ENCODE results near the gene EIF2S3.

EIF2S3 gene

GRCh38 chrX:24097741-24098260, 43.0 kb downstream of the EIF2S3 start:
- DNase-seq (ENCODE audit: low spot score), result no peak
- no peak for TF ChIP-seq CTCF (IDR thresholded peaks at IDR 0.05; ENCODE audit: extremely low read depth, insufficient read depth, missing control alignments)
- in situ Hi-C loops (cut with MboI; ENCODE audit: low pct_unique_long_range_greater_than_20kb, low sequenced_read_pairs, unreplicated experiment), result loop anchor here (25.0 kb wide), 1 partner anchor 140 kb away; no protein-coding TSS in a partner anchor

GRCh38 chrX:24098932-24099331, 44.2 kb downstream of the EIF2S3 start:
- in situ Hi-C loops (cut with MboI; ENCODE audit: low pct_unique_long_range_greater_than_20kb, low sequenced_read_pairs, unreplicated experiment), result loop anchor here (25.0 kb wide), 1 partner anchor 138 kb away; no protein-coding TSS in a partner anchor
- TF ChIP-seq CTCF (IDR thresholded peaks at IDR 0.05; ENCODE audit: extremely low read depth, insufficient read depth, missing control alignments), result no peak
- no peak for DNase-seq (ENCODE audit: low spot score)

- DNase-seq (ENCODE audit: low spot score), result no peak
- TF ChIP-seq CTCF (IDR thresholded peaks at IDR 0.05; ENCODE audit: extremely low read depth, insufficient read depth, missing control alignments), result no peak
- in situ Hi-C loops (cut with MboI; ENCODE audit: low pct_unique_long_range_greater_than_20kb, low sequenced_read_pairs, unreplicated experiment), result loop anchor here (25.0 kb wide), 1 partner anchor 138 kb away; no protein-coding TSS in a partner anchor
Observed at GRCh38 chrX:24099394-24099793, 44.6 kb downstream of the EIF2S3 start.

GRCh38 chrX:24100713-24101112, 46.0 kb downstream of the EIF2S3 start:
- DNase-seq (ENCODE audit: low spot score), result no peak
- in situ Hi-C loops (cut with MboI; ENCODE audit: low pct_unique_long_range_greater_than_20kb, low sequenced_read_pairs, unreplicated experiment), result no loop called here
- no peak for TF ChIP-seq CTCF (IDR thresholded peaks at IDR 0.05; ENCODE audit: extremely low read depth, insufficient read depth, missing control alignments)

- no peak for TF ChIP-seq CTCF (IDR thresholded peaks at IDR 0.05; ENCODE audit: extremely low read depth, insufficient read depth, missing control alignments)
- no peak for DNase-seq (ENCODE audit: low spot score)
- in situ Hi-C loops (cut with MboI; ENCODE audit: low pct_unique_long_range_greater_than_20kb, low sequenced_read_pairs, unreplicated experiment), result no loop called here
Observed at GRCh38 chrX:24110069-24110468, 55.3 kb downstream of the EIF2S3 start.

- no peak for DNase-seq (ENCODE audit: low spot score)
- TF ChIP-seq CTCF (IDR thresholded peaks at IDR 0.05; ENCODE audit: extremely low read depth, insufficient read depth, missing control alignments), result no peak
- in situ Hi-C loops (cut with MboI; ENCODE audit: low pct_unique_long_range_greater_than_20kb, low sequenced_read_pairs, unreplicated experiment), result no loop called here
Observed at GRCh38 chrX:24113181-24113580, 58.4 kb downstream of the EIF2S3 start.
